ENCODE measurements around the gene PHYHIPL.

DNA sequence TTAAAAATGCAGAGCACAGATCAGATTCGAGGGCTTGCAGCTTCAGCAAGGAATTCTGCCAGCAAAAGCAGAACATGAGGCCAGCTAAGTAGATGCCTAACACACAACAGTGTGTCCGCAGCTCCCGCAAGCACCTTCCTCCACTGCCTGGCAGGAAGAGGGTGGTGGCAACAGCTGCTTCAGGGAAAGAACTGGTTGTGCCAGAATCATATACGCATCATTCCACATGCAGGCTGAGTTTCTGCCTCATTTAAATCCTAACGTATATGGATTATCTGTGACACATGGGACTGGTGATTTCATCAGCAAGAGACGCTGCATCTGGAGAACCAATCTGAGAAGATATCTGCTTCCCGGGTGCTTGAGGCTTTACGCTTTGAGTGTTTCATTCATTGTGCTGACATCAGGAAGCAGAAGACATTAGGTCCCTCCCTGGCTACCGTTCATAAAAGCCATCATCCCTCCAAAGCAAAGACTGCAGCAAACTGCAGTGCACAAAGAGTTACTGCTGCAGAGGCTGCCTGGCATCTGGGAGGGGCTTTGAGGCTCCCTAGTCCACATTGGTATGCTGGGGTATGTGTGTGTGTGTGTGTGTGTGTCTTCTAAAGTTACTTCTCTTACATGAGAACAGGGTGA, 107.1 kb downstream of the PHYHIPL start:
- TF ChIP-seq, protein P1, sequence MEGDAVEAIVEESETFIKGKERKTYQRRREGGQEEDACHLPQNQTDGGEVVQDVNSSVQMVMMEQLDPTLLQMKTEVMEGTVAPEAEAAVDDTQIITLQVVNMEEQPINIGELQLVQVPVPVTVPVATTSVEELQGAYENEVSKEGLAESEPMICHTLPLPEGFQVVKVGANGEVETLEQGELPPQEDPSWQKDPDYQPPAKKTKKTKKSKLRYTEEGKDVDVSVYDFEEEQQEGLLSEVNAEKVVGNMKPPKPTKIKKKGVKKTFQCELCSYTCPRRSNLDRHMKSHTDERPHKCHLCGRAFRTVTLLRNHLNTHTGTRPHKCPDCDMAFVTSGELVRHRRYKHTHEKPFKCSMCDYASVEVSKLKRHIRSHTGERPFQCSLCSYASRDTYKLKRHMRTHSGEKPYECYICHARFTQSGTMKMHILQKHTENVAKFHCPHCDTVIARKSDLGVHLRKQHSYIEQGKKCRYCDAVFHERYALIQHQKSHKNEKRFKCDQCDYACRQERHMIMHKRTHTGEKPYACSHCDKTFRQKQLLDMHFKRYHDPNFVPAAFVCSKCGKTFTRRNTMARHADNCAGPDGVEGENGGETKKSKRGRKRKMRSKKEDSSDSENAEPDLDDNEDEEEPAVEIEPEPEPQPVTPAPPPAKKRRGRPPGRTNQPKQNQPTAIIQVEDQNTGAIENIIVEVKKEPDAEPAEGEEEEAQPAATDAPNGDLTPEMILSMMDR (IDR thresholded peaks at IDR 0.05; ENCODE audit: low read length), result no peak
- TF ChIP-seq EZH2 (optimal IDR thresholded peaks at IDR 0.05; ENCODE audit: low read depth, low read length) (no peak), EZH2phosphoT487 (IDR thresholded peaks at IDR 0.05; ENCODE audit: low read length) (no peak)

All from MM.1S (cell line).